Endothelial cell of umbilical vein (primary cell): ENCODE results near the gene SIGLEC8.

ENCODE experiments used
- EZH2 ChIP-seq: IDR thresholded peaks from 2 replicates; pipeline ENCODE4 v1.6.1; 2012; ENCODE audit warnings: borderline replicate concordance, low read depth, mild to moderate bottlenecking, moderate library complexity, low read length, inconsistent platforms; ENCODE audit not compliant: severe bottlenecking
- GATA2 ChIP-seq: IDR thresholded peaks from 2 replicates; pipeline ENCODE4 v1.7.0; 2011; ENCODE audit warnings: low read depth, mild to moderate bottlenecking, moderate library complexity, mixed read lengths, low read length; ENCODE audit not compliant: insufficient read length, insufficient read depth
- POLR2A ChIP-seq: IDR thresholded peaks from 2 replicates; pipeline ENCODE4 v1.6.1; 2012; ENCODE audit warnings: low read depth, mild to moderate bottlenecking, control low read depth, low read length
- POLR2AphosphoS5 ChIP-seq: IDR thresholded peaks from 2 replicates; pipeline ENCODE4 v1.6.1; 2012; ENCODE audit warnings: low read depth, mild to moderate bottlenecking, control low read depth, low read length, moderate library complexity; ENCODE audit not compliant: insufficient read depth
- TF ChIP-seq, protein P1 (sequence below), 2 donors: IDR thresholded peaks; 1 replicate in 1 of 2; 2 replicates in 1 of 2; pipeline ENCODE4 v1.5.1; 2011; ENCODE audit warnings: low read length in 2 of 2, mild to moderate bottlenecking in 2 of 2, moderate library complexity in 2 of 2, control low read depth in 1 of 2, inconsistent platforms in 1 of 2, low read depth in 1 of 2; ENCODE audit not compliant: insufficient read depth in 1 of 2; ENCODE audit errors: extremely low read depth in 1 of 2

DNA sequence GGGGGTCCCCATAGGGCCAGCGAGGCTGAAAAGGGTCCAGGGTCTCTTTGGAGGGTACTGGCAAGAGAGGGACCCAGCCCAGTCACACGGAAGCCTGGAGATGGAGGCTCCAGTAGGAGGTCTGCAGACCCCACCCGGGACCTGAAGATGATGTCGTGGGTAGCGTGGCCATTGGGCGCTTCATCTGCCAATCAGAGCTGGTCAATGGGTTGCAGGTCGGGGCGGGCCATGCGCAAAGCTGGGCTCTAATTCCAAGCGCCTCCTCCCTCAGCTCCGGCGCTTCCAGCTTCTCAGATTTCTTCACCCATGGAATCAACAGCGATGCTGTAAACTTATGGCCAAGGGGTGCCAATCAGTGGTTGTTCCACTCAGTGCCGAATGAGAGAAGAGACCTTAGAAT, 32.4 kb upstream of the SIGLEC8 start:
- no peak for TF ChIP-seq POLR2A
- TF ChIP-seq, protein P1, sequence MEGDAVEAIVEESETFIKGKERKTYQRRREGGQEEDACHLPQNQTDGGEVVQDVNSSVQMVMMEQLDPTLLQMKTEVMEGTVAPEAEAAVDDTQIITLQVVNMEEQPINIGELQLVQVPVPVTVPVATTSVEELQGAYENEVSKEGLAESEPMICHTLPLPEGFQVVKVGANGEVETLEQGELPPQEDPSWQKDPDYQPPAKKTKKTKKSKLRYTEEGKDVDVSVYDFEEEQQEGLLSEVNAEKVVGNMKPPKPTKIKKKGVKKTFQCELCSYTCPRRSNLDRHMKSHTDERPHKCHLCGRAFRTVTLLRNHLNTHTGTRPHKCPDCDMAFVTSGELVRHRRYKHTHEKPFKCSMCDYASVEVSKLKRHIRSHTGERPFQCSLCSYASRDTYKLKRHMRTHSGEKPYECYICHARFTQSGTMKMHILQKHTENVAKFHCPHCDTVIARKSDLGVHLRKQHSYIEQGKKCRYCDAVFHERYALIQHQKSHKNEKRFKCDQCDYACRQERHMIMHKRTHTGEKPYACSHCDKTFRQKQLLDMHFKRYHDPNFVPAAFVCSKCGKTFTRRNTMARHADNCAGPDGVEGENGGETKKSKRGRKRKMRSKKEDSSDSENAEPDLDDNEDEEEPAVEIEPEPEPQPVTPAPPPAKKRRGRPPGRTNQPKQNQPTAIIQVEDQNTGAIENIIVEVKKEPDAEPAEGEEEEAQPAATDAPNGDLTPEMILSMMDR (IDR thresholded peaks at IDR 0.05; ENCODE audit: extremely low read depth in 1 of 2, insufficient read depth in 1 of 2, low read depth in 1 of 2, low read length in 2 of 2), result no peak
- no peak for TF ChIP-seq POLR2AphosphoS5
- TF ChIP-seq EZH2, result no peak
- TF ChIP-seq GATA2, result no peak
